HG03196 (cell line): Measurements from ENCODE around the gene HOXA5.

Experiments used
- ATAC-seq: cut with Tn5 transposase; IDR thresholded peaks from one replicate; pipeline ENCODE4 v1.9.1; 2021; ENCODE audit not compliant: unreplicated experiment

Gene HOXA5

GRCh38 chr7:27143023-27143949, at the start of gene HOXA5:
Gene HOXA5 (minus strand): TSS chr7:27143681. CDS start chr7:27143607, 74 bp downstream.
- no peak for ATAC-seq

GRCh38 chr7:27192546-27193334, 49.3 kb upstream of the HOXA5 start:
- no peak for ATAC-seq

DNA sequence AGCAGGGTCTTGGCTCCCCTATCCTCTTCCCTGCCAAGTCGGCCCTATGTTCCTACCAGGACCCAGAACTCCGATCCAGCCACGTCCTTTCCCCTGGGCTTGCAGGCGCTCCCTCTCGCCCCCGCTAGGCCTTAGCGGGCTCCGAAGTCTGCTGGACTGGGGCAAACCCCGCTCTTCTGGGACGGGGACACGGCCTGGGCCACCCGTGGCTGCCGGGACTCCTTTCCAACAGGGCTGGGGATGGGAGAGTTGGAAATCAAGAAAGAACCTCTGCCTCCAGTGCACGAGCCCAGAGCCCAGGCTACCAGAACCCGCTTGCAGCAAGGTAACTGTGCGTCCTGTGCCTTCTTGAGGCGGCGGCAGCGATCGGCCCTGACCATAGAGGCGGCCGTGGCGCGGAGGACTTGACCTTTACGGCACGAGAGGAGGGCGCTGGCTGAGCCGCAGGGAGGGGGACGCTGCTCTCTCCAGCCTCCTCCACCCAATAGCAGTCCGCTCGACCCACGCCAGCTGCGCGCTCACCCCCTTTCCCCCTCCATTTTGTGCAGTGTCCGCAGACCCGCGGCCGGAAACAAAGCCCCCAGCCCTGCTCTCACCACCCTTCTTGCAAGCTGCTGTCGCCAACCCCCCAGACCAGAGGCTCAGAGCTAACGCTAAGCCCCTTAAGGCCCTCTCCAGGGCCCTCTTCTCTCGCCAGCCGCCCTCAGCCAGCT, 48.5 kb upstream of the HOXA5 start:
- no peak for ATAC-seq

DNA sequence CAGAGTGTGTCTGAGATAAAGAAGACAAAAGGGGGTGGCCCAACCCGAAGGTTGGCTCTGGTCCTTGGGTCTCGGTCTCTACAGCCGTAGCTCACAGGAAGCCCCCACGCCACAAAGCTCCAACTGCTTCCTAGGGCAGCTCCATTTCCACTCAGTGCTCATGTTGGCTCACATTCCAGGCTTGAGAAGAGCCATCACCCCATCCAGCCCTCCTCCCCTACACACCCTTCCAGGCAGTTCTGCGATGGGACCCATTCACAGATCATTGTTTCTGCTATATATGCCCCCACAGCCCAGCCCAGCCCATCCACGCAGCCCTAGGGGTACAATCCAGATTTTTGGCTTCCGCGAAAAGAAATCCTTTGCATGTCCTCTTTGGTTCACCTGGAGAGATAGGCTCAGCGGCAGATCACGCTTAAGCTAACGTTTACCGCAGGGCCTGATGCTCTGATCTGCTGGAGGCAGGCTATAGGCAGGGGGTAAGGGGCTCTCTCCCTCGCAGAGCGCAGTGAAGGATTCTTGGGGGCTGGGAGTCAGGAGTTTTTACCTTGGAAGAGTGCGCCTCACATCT, 47.8 kb upstream of the HOXA5 start:
- ATAC-seq, result no peak

DNA sequence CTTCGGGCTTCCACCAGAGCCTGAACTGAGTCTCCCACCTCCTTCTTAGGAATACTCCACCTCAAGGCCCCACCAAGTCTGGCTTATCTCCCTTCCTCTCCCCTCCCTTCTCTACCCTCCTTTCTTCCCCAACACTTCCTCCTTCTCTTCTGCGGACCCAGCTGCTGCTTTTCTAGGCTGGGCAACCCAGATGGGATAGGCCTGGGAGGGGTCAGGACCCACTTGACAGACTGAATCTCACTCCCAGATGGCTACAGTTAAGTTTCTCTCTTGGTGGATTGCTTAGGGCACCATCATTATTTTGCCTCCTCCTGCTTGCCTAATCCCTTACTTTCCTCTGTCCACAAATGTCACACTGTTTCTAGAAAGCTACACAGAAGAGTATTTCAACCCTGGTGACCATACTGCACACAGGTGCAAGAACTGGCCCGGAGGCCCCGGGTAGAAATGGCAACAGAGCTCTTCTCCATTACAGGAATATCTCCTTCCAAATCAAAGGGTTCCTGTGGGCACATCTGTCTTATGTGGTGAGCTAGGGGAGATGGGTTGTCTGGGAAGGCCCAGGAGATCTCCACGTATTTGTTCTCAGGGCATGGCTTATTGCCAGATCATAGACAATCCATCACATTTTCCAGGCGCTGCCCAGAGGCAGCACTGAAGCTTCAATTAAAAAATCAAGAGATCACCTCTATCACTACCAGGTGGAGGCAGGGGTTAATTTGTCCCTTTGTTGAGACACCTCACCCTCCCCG, 46.7 kb upstream of the HOXA5 start:
- no peak for ATAC-seq

GRCh38 chr7:27189295-27189996, 46.0 kb upstream of the HOXA5 start:
- no peak for ATAC-seq

DNA sequence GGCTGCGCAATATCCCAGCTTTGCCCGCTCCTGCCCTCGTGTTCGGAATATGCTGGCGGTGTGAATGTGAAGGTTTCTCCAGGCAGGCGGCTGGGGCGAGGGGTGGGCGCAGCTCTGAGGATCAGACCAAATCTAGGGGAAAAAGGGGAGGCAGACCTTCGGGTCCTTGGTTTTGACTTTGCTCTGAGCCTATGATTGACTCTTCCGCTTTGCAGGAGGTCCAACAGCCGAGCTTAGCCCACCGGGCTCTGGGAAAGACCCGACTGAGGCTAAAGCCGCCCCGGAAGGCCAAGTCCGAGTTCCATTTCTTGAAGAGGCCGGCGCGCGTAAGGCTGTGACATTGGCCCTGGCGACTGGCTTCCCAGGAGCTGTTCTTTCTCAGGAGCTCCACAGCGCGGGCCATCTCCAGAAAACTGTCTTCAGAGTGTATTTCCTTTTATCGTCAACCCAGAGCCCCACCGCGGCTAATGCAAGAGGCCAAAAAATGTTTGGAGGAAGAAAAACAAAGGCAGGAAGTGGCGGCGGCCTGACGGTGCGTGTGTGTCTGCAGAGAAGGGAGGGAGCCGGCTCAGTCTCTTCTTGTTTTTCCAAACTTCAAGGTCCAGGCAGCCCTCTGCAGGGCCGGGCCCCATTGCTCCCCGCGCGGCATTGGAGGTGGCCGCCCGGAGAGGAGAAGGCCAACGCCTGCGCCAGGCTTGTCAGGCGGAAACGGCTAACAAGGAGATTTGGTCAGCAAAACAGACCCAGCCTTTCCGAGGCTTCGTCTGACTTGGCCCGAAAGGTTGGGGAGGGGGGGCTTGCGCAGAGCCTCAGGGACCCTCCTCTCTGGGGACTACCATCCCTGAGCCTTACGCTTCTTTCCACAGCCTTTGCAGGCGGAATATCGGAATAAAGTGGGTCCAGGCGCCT, 45.2 kb upstream of the HOXA5 start:
- ATAC-seq, result no peak

GRCh38 chr7:27187475-27188385, 44.2 kb upstream of the HOXA5 start:
- ATAC-seq, result no peak

DNA sequence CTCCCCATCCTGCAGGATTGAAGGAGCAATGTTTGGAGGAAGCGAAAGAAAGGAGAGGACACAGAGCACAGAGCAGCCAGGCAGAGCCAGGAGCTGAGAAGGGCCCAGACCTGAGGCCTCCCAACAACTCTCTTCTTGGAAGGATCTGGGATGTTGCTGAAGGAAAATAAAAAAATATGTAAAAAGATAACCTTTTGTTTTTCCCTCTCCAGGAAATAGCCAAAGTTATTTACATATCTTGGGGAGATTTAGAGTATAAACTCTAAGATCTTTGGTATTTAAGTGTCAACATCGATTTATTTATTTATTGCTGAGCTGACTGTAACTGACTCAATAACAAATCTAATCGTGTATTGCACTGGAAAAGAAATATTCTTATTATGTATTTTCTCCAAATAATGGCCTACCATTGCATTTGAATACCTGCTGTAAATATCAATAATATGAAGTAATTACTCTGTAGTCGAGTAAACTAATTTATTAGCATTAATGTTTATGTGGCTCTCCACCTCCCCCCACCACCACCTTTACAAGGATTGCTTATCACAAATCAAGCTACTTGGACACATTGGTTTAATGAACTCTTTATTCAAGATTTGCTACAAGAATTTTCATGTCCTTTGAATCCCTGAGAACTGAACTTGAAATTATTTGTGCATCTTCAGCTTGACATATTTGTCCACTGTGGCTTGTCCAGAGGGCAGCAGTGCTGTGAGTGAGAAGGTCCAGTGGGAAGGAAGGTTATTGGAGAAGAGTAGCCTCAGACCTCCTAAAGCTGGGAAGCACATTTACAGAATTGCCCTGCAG, 43.4 kb upstream of the HOXA5 start:
- no peak for ATAC-seq

GRCh38 chr7:27185854-27186667, 42.6 kb upstream of the HOXA5 start:
- ATAC-seq, result no peak

GRCh38 chr7:27185013-27185853, 41.8 kb upstream of the HOXA5 start, which contains the start of gene HOXA11:
Gene HOXA11 (minus strand): TSS chr7:27185232. CDS start chr7:27185144, 88 bp downstream.
- no peak for ATAC-seq

- no peak for ATAC-seq
Measured at GRCh38 chr7:27184337-27185012, 41.0 kb upstream of the HOXA5 start.

- no peak for ATAC-seq
Measured at GRCh38 chr7:27183682-27184336, 40.3 kb upstream of the HOXA5 start.
